Measurements from ENCODE around the gene GAA. TPM values are rescaled to one million over a fixed set of nuclear protein-coding genes. Genes with fewer than 3 reads are reported as not detected.

Gene GAA
- total and polyA plus RNA-seq, 2 of the 8 experiments (the other 6 are each of a cell fraction or from before 2014, with no cell fraction given) = 14.8 to 30.0 TPM

- Histone ChIP-seq H3K27ac (ENCODE audit: low read depth, low read length) (no peak overlapping the region), H3K27me3 (replicated peaks in 1 of 4; ENCODE audit: control insufficient read depth in 3 of 4, extremely low read depth in 1 of 4, insufficient read depth in 3 of 4, low read length in 3 of 4) (no peaks in the 10 kb centered on the region), H3K9me3 (ENCODE audit: insufficient read depth in 2 of 2, low read depth in 1 of 2, low read length in 1 of 2) (no peaks in the 10 kb centered on the region), H3K36me3 (ENCODE audit: control insufficient read depth in 2 of 4, insufficient read depth in 4 of 4, low read length in 3 of 4) (no peaks in the 10 kb centered on the region), H3K14ac (ENCODE audit: insufficient read length) (no peak overlapping the region), H3K4me1 (replicated peaks in 1 of 4; ENCODE audit: control insufficient read depth in 3 of 4, insufficient read depth in 4 of 4, low read length in 3 of 4) (peaks cover 0 to 14% (median 11%) of the 10 kb centered on the region in 4 experiments; a peak in 6 of 7 replicates), H2BK5ac (ENCODE audit: low read depth, low read length) (no peak overlapping the region), H3K23me2 (ENCODE audit: low read depth, low read length) (no peaks in the 10 kb centered on the region), H2BK12ac (ENCODE audit: low read depth, low read length) (no peak overlapping the region), H2AK5ac (ENCODE audit: low read depth, low read length) (no peak overlapping the region), H4K5ac (ENCODE audit: insufficient read length, low read depth, low read length) (no peak overlapping the region), H4K8ac (ENCODE audit: extremely low read depth, insufficient read depth, low read length) (no peak overlapping the region), H3K18ac (ENCODE audit: extremely low read depth, low read length) (no peak overlapping the region), H3K4me2 (ENCODE audit: insufficient read depth in 1 of 2, low read depth in 2 of 2, low read length in 2 of 2) (no peak overlapping the region), H3K9ac (replicated peaks in 1 of 4; ENCODE audit: extremely low read depth in 1 of 4, low read depth in 3 of 4, low read length in 3 of 4) (no peak overlapping the region), H2BK20ac (ENCODE audit: low read length) (0 out of 2 replicates have a peak overlapping the region, but pooled peaks have one; percentile 34), H3K4ac (replicated peaks; ENCODE audit: insufficient read length, low read depth, low read length) (no peak overlapping the region), H3K79me2 (ENCODE audit: control insufficient read depth in 1 of 2, insufficient read depth in 2 of 2, low read length in 2 of 2) (no peaks in the 10 kb centered on the region), H3K79me1 (ENCODE audit: low read depth, low read length) (no peaks in the 10 kb centered on the region), H2BK120ac (replicated peaks; ENCODE audit: low read depth, low read length) (no peak overlapping the region), H2BK15ac (ENCODE audit: low read length) (no peak overlapping the region), H3K56ac (replicated peaks; ENCODE audit: insufficient read length, low read depth, low read length) (no peak overlapping the region), H2AFZ (ENCODE audit: low read length) (no peak overlapping the region), H4K91ac (replicated peaks; ENCODE audit: insufficient read length, low read length) (no peak overlapping the region), H4K20me1 (replicated peaks in 1 of 2; ENCODE audit: control insufficient read depth in 1 of 2, insufficient read depth in 2 of 2, low read length in 2 of 2) (no peaks in the 10 kb centered on the region), H3K23ac (ENCODE audit: insufficient read length) (no peak overlapping the region), H3K4me3 (ENCODE audit: extremely low read depth in 1 of 4, insufficient read depth in 2 of 4, low read depth in 3 of 4, low read length in 4 of 4) (no peak overlapping the region)
- FAIRE-seq (no peak), DNase-seq (ENCODE audit: low read depth in 1 of 2, low spot score in 2 of 2) (no peak)
- ChIA-PET CTCF (ENCODE audit: partially characterized antibody) (interaction anchor here (0.9 to 2.0 kb wide), 3 partner anchors 10 to 36 kb away, joined by 3 to 8 read pairs (median 3); partner anchors contain the start of gene GAA), POLR2A (ENCODE audit: partially characterized antibody) (interaction anchor here (1.1 to 10.0 kb wide), 5 partner anchors 9 to 31 kb away, joined by 4 to 103 read pairs (median 8); partner anchors contain the start of gene GAA)
- WGBS, 2 experiments (ENCODE audit: extremely low coverage in 1 of 2, insufficient coverage in 1 of 2, insufficient read length in 1 of 2, insufficient replicate concordance in 2 of 2, low coverage in 1 of 2, low lambda C conversion rate in 2 of 2, missing lambda C conversion rate in 1 of 2) = 85 to 100% methylated on average over 1 to 6 of the region's 9 CpGs
- TF ChIP-seq EZH2 (IDR thresholded peaks at IDR 0.05; ENCODE audit: low read depth, low read length, severe bottlenecking) (no peak), TEAD4 (IDR thresholded peaks at IDR 0.05; ENCODE audit: low read depth, low read length) (no peak), KDM5A (IDR thresholded peaks at IDR 0.05; ENCODE audit: low read length) (no peak), YY1 (IDR thresholded peaks at IDR 0.05; ENCODE audit: low read depth, low read length) (no peak), KDM1A (IDR thresholded peaks at IDR 0.05; ENCODE audit: borderline replicate concordance, low read length) (no peak), GABPA (IDR thresholded peaks at IDR 0.05; ENCODE audit: borderline replicate concordance, insufficient read depth, low read length) (no peak), NRF1 (IDR thresholded peaks at IDR 0.05; ENCODE audit: low read depth, low read length) (no peak), SAP30 (IDR thresholded peaks at IDR 0.05; ENCODE audit: insufficient read depth, insufficient replicate concordance, low read length) (no peak), CTBP2 (IDR thresholded peaks at IDR 0.05; ENCODE audit: borderline replicate concordance, insufficient read depth, insufficient read length, low read length) (no peak), CHD1 (IDR thresholded peaks at IDR 0.05; ENCODE audit: low read depth, low read length) (no peak), HDAC6 (IDR thresholded peaks at IDR 0.05; ENCODE audit: low read depth, low read length) (no peak), ATF3 (IDR thresholded peaks at IDR 0.05; ENCODE audit: insufficient read depth, low read depth, low read length) (no peak), BCL11A (IDR thresholded peaks at IDR 0.05; ENCODE audit: low read depth in 2 of 2, low read length in 2 of 2) (no peak)
These were observed 18.5 kb downstream of the GAA start for GRCh38 chr17:80119839-80120238.
